GM12872 (cell line): ENCODE data around the gene TAOK1.

Source experiments
- TF ChIP-seq, protein P1 (sequence below): IDR thresholded peaks from 3 replicates; pipeline ENCODE4 v1.5.1; 2011; ENCODE audit warnings: low read depth, mild to moderate bottlenecking, low read length, moderate library complexity; ENCODE audit not compliant: insufficient read depth

Gene TAOK1

GRCh38 chr17:29389982-29390850 lies at the start of gene TAOK1:
Gene TAOK1, plus strand, starts transcription at chr17:29390363. Its CDS starts 61,186 bp downstream, at chr17:29451549.
- TF ChIP-seq, protein P1, sequence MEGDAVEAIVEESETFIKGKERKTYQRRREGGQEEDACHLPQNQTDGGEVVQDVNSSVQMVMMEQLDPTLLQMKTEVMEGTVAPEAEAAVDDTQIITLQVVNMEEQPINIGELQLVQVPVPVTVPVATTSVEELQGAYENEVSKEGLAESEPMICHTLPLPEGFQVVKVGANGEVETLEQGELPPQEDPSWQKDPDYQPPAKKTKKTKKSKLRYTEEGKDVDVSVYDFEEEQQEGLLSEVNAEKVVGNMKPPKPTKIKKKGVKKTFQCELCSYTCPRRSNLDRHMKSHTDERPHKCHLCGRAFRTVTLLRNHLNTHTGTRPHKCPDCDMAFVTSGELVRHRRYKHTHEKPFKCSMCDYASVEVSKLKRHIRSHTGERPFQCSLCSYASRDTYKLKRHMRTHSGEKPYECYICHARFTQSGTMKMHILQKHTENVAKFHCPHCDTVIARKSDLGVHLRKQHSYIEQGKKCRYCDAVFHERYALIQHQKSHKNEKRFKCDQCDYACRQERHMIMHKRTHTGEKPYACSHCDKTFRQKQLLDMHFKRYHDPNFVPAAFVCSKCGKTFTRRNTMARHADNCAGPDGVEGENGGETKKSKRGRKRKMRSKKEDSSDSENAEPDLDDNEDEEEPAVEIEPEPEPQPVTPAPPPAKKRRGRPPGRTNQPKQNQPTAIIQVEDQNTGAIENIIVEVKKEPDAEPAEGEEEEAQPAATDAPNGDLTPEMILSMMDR: no peak

DNA sequence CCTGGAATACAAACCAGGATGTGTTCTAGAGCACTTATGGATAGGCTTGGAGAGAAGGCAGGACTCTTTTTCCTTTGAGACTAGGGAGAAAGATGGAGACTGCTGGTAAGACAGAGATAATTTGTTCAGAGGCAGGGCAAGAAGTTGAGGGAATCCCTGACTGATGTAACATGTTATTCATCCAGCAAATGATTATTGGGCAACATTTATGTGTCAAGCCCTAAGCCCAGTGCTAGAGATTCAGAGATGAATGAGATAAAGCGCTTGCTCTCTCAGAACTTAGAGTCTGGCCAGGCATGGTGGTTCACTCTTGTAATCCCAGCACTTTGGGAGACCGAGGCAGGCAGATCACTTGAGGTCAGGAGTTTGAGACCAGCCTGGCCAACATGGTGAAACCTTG lies 48.4 kb upstream of the TAOK1 start:
- TF ChIP-seq, protein P1: no peak

DNA sequence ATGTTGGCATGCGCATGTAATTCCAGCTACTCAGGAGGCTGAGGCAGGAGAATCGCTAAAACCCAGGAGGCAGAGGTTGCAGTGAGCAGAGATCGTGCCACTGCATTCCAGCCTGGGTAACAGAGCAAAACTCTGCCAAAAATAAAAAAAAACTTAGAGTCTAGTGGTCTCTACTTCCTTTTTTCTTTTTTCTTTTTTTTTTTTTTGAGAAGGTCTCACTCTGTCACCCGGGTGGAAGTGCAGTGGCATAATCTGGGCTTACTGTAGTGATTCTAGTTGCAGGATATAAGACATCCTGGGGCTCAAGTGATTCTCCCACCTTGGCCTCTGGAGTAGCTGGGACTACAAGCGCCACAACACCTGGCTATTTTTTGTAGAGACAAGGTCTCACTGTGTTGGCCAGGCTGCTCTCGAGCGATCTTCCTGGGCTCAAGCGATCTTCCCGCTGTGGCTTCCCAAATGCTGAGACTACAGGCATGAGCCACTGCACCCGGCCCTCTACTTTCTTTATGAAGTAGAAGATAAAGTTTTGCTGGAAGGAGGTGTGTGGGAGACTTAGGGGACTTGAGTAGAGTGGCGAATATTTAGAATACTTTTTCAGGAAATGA lies 47.9 kb upstream of the TAOK1 start:
- TF ChIP-seq, protein P1: no peak

DNA sequence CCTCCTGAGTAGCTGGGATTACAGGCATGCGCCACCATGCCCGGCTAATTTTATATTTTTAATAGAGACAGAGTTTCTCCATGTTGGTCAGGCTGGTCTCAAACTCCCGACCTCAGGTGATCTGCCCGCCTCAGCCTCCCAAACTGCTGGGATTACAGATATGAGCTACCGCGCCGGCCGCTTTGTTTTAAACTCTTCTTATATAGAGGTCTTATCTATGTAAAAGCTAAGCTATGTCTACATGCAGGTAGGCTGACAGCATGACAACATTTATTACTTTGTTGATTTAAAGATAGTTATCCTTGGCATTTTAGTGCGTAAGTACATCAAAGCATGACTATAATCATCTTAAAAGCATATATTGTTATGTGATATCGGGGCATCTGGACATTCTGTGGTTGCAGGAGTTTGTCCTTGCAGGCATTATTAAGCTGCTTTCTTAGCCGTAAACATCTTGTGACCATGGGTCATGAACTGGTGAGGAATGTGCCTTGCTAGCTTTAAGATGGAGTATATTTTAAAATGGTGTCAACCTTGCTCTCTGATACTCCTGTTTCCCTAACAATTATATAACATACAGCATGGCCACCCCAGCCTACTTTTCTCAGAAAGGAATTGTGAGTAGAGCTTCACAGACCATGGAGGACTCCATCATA lies 45.8 kb upstream of the TAOK1 start:
- TF ChIP-seq, protein P1: no peak

- TF ChIP-seq, protein P1: no peak
These were observed 45.1 kb upstream of the TAOK1 start for GRCh38 chr17:29345066-29345465.

GRCh38 chr17:29346462-29346861 lies 43.7 kb upstream of the TAOK1 start:
- TF ChIP-seq, protein P1: no peak

DNA sequence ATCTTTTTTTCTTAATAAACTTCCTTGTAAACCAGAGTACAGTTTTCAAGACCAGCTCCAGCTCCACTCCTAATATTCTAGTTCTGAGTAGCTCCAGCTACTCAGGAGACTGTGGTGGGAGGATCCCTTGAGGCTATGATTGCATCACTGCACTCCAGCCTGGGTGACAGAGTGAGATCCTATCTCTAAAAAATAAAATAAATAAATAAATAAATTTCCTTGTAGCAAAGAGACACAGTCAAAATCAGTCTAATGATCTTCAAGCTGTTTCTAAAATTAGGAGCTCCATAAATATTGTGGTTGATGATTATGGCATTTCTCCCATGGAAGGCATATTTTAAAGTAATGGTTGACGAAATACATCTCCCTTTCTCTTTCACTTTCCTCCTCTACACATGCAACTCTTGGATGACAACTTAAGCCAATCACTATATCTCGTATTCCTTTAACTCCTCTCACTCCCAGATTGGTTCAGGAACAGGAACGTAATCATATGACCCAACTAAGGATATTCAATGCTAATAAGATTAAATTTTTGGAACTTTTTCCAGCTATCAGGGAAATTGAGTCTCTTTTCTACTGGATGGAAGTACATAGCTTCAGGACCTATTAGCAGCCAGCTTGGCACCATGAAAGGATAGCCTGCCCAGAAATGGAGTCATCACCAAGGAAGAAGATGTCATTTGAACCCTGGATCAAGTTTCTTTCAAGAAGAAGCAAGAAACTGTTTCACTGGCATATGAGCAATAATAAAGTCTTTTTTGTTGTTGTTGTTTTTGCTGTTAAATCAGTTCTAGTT lies 42.1 kb upstream of the TAOK1 start:
- TF ChIP-seq, protein P1: no peak
